Peyer's patch (tissue), 4 donors: Measurements from ENCODE around the gene CNFN. TPM values are rescaled to one million over a fixed set of nuclear protein-coding genes. Genes with fewer than 3 reads are reported as not detected.

Source experiments
- DNase-seq, 3 donors: peaks; one replicate each; pipeline ENCODE4 v3.0.0-alpha.2; 2017 to 2019
- H3K27ac ChIP-seq, 4 donors: fragments of 200-600 bp; sonication (generic); one replicate each; pipeline ENCODE4 v1.5.1; 2016 to 2019
- H3K27me3 ChIP-seq, 2 donors: fragments of 200-600 bp; sonication (generic); one replicate each; pipeline ENCODE4 v1.5.1; 2019
- H3K36me3 ChIP-seq, 3 donors: fragments of 200-600 bp; sonication (generic); one replicate each; pipeline ENCODE4 v1.5.1; 2016 to 2019
- H3K4me1 ChIP-seq, 4 donors: fragments of 200-600 bp; sonication (generic); one replicate each; pipeline ENCODE4 v1.5.1; 2016 to 2019
- H3K4me3 ChIP-seq, 4 donors: fragments of 200-600 bp; sonication (generic); 1 replicate in 3 of 4; 2 replicates in 1 of 4; pipeline ENCODE4 v1.5.1; 2016 to 2019; ENCODE audit warnings: mild to moderate bottlenecking in 1 of 4
- H3K9me3 ChIP-seq, 4 donors: fragments of 200-600 bp; sonication (generic); one replicate each; pipeline ENCODE4 v1.5.1; 2016 to 2019; ENCODE audit warnings: mild to moderate bottlenecking in 1 of 4
- POLR2A ChIP-seq, 2 donors: fragments of 450-650 bp; IDR thresholded peaks; one replicate each; pipeline ENCODE4 v1.5.1; 2017; ENCODE audit warnings: antibody characterized with exemption in 2 of 2, mild to moderate bottlenecking in 2 of 2, moderate library complexity in 2 of 2
- total RNA-seq, 4 donors: library from RNA; depleted of rRNA; stranded (reverse); fragments of >200 nt; gene quantifications; one replicate each; pipeline ENCODE4 v1.1.0, GENCODE V29; 2016
- TF ChIP-seq, protein P1 (sequence below), 6 experiments: fragments of 450-650 bp in 4 of 6; fragments of 200-600 bp in 2 of 6; sonication (generic) in 1 of 6; IDR thresholded peaks; one replicate each; pipeline ENCODE4 v1.5.1; 2017 to 2019; ENCODE audit warnings: antibody characterized with exemption in 6 of 6, mild to moderate bottlenecking in 3 of 6, moderate library complexity in 1 of 6

Gene CNFN
- total RNA-seq, 4 donors from 2014 or later, result 3.8 TPM; not detected in 3

DNA sequence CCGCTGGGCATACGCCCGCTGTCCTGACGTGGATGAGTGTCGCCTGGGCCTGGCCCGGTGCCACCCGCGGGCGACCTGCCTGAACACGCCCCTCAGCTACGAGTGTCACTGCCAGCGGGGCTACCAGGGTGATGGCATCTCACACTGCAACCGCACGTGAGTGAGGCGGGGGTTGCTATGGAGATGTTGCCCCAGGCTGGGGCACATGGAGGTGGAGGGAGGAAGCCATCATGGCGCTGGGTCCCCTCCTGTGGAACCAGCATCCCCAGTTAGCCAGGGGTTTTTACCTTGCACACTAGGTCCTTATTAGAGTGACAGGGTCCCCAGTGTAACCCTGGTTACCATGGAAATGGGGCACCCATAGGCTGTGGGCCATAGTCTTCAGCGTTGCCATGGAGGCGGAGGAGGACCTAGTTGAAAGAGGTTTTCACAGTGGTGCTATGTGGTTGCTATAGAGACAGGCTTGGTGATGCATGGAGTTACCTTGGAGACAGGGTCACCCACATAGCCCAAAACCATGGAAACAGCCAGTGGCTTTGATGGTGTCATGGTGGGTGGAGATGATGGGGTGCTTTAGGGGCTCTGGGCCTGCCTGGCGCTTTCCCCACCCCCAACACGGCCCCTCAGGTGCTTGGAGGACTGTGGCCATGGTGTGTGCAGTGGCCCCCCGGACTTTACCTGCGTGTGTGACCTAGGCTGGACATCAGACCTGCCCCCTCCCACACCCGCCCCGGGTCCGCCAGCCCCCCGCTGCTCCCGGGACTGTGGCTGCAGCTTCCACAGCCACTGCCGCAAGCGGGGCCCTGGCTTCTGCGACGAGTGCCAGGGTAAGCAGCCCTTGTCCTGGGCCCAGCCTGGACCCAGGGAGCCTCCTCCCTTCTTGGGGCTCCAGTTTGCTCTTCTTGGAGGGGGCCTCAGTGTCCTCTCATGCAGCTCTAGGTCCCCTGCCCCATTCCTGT, 37.5 kb downstream of the CNFN start:
- Histone ChIP-seq H3K27me3 (no peaks in the 10 kb centered on the region), H3K9me3 (no peaks in the 10 kb centered on the region), H3K4me1 (no peaks in the 10 kb centered on the region), H3K36me3 (peaks cover 0 to 47% (median 0%) of the 10 kb centered on the region in 3 donors), H3K27ac (no peak overlapping the region), H3K4me3 (no peak overlapping the region)
- no peak for DNase-seq
- TF ChIP-seq, protein P1, sequence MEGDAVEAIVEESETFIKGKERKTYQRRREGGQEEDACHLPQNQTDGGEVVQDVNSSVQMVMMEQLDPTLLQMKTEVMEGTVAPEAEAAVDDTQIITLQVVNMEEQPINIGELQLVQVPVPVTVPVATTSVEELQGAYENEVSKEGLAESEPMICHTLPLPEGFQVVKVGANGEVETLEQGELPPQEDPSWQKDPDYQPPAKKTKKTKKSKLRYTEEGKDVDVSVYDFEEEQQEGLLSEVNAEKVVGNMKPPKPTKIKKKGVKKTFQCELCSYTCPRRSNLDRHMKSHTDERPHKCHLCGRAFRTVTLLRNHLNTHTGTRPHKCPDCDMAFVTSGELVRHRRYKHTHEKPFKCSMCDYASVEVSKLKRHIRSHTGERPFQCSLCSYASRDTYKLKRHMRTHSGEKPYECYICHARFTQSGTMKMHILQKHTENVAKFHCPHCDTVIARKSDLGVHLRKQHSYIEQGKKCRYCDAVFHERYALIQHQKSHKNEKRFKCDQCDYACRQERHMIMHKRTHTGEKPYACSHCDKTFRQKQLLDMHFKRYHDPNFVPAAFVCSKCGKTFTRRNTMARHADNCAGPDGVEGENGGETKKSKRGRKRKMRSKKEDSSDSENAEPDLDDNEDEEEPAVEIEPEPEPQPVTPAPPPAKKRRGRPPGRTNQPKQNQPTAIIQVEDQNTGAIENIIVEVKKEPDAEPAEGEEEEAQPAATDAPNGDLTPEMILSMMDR (IDR thresholded peaks at IDR 0.05), result no peak
- TF ChIP-seq POLR2A (IDR thresholded peaks at IDR 0.05), result no peak

DNA sequence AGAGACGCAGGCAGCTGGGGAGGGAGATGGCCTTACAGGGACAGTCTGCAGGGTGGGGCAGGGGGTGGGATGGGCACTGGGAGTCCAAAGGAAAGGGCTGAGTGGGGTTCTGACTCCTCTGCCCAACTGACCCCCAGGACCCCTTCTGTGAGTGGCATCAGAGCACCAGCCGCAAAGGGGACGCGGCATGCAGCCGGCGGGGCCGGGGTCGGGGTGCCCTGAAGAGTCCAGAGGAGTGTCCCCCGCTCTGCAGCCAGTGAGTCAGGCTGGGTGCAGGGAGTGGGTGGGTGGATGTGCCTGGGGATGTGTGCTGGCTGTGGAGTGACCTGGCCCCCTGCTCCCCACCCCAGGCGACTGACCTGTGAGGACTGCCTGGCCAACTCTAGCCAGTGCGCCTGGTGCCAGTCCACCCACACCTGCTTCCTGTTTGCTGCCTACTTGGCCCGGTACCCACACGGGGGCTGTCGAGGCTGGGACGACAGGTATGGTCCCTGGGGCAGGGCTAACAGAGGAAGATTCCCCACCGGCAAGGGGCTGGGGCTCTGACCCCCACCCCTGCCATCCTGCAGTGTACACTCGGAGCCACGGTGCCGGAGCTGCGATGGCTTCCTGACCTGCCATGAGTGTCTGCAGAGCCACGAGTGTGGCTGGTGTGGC, 38.9 kb downstream of the CNFN start:
- TF ChIP-seq, protein P1 (IDR thresholded peaks at IDR 0.05), result no peak
- TF ChIP-seq POLR2A (IDR thresholded peaks at IDR 0.05), result no peak
- H3K4me1 ChIP-seq, result no peaks in the 10 kb centered on the region
- H3K27me3 ChIP-seq, result no peaks in the 10 kb centered on the region
- no peak overlapping the region for H3K27ac ChIP-seq
- no peak overlapping the region for H3K4me3 ChIP-seq
- no peak for DNase-seq
- peaks cover 0 to 35% (median 0%) of the 10 kb centered on the region in 3 donors for H3K36me3 ChIP-seq
- no peaks in the 10 kb centered on the region for H3K9me3 ChIP-seq

DNA sequence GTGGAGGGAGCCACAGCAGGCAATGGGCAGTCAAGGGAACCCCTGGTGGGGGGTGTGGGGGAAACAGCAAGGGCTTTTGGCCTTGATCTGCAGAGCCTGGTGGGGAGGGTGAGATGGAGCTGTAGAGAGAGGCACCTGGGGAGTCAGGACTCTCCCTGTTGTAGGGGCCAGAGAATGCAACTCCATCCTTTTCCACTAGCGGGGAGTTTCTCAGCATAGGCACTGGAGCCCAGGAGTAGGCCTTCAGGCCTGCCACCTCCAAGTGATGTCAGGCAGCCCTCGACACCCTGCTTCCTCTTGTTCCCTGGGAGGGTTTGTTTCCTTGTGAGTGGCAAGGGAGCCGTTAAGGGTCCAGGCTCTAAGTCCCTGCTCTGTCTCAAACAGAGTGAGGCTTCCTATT, 39.7 kb downstream of the CNFN start:
- H3K36me3 ChIP-seq, result peaks cover 0 to 31% (median 0%) of the 10 kb centered on the region in 3 donors

DNA sequence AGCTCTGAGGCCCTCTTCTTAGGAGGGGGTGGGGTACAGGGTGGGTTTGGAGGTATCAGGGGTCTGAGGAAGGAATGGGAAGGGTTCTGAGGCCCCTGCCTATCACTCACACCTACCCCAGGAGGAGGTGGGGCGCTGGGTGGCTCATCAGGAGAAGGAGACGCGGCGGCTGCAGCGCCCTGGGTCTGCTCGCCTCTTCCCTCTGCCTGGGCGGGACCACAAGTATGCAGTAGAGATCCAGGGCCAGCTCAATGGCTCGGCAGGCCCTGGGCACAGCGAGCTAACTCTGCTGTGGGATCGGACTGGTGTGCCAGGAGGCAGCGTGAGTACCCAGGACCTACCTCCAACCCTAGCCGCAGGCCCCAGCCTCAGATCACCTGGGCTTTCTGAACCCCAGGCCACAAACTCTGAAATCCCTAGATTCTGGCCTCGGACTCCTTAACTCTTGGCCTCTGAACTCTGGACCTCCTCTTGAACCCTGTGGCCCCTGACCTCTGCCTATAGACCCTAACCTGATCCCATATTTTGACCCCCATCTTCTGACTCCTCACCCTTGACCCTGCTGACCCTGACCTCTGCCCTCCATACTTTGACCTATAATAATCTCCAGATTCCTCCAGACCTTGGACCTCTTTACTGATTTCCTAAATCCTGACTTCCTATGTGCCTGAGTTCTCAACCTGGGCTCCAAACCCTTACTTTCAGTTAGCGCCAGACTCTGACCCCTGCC, 40.6 kb downstream of the CNFN start:
- Histone ChIP-seq H3K4me3 (no peak overlapping the region), H3K36me3 (peaks cover 0 to 31% (median 0%) of the 10 kb centered on the region in 3 donors), H3K4me1 (no peaks in the 10 kb centered on the region), H3K9me3 (no peaks in the 10 kb centered on the region), H3K27ac (no peak overlapping the region), H3K27me3 (no peaks in the 10 kb centered on the region)
- DNase-seq, result no peak
- TF ChIP-seq, protein P1 (IDR thresholded peaks at IDR 0.05), result no peak
- no peak for TF ChIP-seq POLR2A (IDR thresholded peaks at IDR 0.05)

More for the DNA sequence above, 39.7 kb downstream of the CNFN start:
- H3K4me3 ChIP-seq, result no peak overlapping the region
- no peaks in the 10 kb centered on the region for H3K9me3 ChIP-seq
- H3K27ac ChIP-seq, result no peak overlapping the region
- no peak for DNase-seq
- no peaks in the 10 kb centered on the region for H3K27me3 ChIP-seq
- no peaks in the 10 kb centered on the region for H3K4me1 ChIP-seq
- TF ChIP-seq, protein P1 (IDR thresholded peaks at IDR 0.05), result no peak
- no peak for TF ChIP-seq POLR2A (IDR thresholded peaks at IDR 0.05)

DNA sequence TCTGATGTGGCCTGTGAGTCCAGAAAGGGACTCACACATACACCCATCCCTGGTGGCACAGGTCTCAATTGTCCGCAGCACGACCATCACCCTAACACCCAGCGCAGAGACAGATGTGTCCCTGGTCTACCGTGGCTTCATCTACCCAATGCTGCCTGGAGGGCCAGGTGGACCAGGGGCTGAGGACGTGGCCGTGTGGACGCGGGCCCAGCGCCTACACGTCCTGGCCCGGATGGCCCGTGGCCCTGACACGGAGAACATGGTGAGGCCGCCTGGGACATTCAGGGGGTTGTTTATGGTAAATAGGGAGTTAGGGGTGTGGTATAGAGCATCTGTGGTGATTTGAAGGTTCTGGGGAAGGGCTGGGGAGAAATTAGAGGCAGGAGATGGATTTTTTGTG, 41.9 kb downstream of the CNFN start:
- Histone ChIP-seq H3K4me1 (no peaks in the 10 kb centered on the region), H3K9me3 (no peaks in the 10 kb centered on the region), H3K4me3 (no peak overlapping the region), H3K27me3 (no peaks in the 10 kb centered on the region), H3K27ac (no peak overlapping the region), H3K36me3 (peaks cover 0 to 27% (median 0%) of the 10 kb centered on the region in 3 donors)
- TF ChIP-seq, protein P1 (IDR thresholded peaks at IDR 0.05), result no peak
- TF ChIP-seq POLR2A (IDR thresholded peaks at IDR 0.05), result no peak
- DNase-seq, result no peak
